Measurements from ENCODE around the gene TRMT1. TPM values are rescaled to one million over a fixed set of nuclear protein-coding genes. Genes with fewer than 3 reads are reported as not detected.

The TRMT1 gene
- polyA plus RNA-seq, 1 experiment: 30.8 TPM

GRCh38 chr19:13121551-13122274 lies 5.2 kb upstream of the TRMT1 start:
- no peak overlapping the region for H3K4me3 ChIP-seq (ENCODE audit: low read depth, low read length)
- DNase-seq (ENCODE audit: low read depth): no peak

GRCh38 chr19:13120817-13121216 lies 4.3 kb upstream of the TRMT1 start:
- no peaks in the 10 kb centered on the region for H3K27me3 ChIP-seq (ENCODE audit: control insufficient read depth, insufficient read depth, low read length)
- no peak for DNase-seq (ENCODE audit: low read depth)
- peaks cover 7% of the 10 kb centered on the region for H3K36me3 ChIP-seq (ENCODE audit: control insufficient read depth, insufficient read depth, low read length)
- POLR2A ChIA-PET: interaction anchor here (0.7 kb wide), 1 partner anchor 66 kb away, joined by 9 read pairs; no protein-coding TSS in a partner anchor
- CTCF ChIA-PET: interaction anchor here (0.5 to 2.3 kb wide), 4 partner anchors 10 to 195 kb away, joined by 3 to 10 read pairs (median 6); partner anchors contain the start of genes IER2 and STX10
- no peak overlapping the region for H3K4me3 ChIP-seq (ENCODE audit: low read depth, low read length)
- no peak for TF ChIP-seq CTCF (IDR thresholded peaks at IDR 0.05; ENCODE audit: insufficient read depth, low read depth, low read length)

More at GRCh38 chr19:13121551-13122274, 5.2 kb upstream of the TRMT1 start:
- CTCF ChIA-PET: interaction anchor here (0.5 kb wide), 1 partner anchor 196 kb away, joined by 3 read pairs; no protein-coding TSS in a partner anchor
- Histone ChIP-seq H3K36me3 (ENCODE audit: control insufficient read depth, insufficient read depth, low read length) (peaks cover 11% of the 10 kb centered on the region), H3K27me3 (ENCODE audit: control insufficient read depth, insufficient read depth, low read length) (no peaks in the 10 kb centered on the region)
- no peak for TF ChIP-seq CTCF (IDR thresholded peaks at IDR 0.05; ENCODE audit: insufficient read depth, low read depth, low read length)
- POLR2A ChIA-PET: no interaction called here

- no peak for DNase-seq (ENCODE audit: low read depth)
- POLR2A ChIA-PET: interaction anchor here (1.0 kb wide), 1 partner anchor 8 kb away, joined by 7 read pairs; no protein-coding TSS in a partner anchor
- CTCF ChIA-PET: interaction anchor here (1.1 to 2.3 kb wide), 6 partner anchors 11 to 155 kb away, joined by 4 to 10 read pairs (median 6); partner anchors contain the start of genes IER2 and STX10
- no peak for TF ChIP-seq CTCF (IDR thresholded peaks at IDR 0.05; ENCODE audit: insufficient read depth, low read depth, low read length)
- Histone ChIP-seq H3K4me3 (ENCODE audit: low read depth, low read length) (no peak overlapping the region), H3K27me3 (ENCODE audit: control insufficient read depth, insufficient read depth, low read length) (no peaks in the 10 kb centered on the region), H3K36me3 (ENCODE audit: control insufficient read depth, insufficient read depth, low read length) (peaks cover 9% of the 10 kb centered on the region)
These were observed 3.5 kb upstream of the TRMT1 start for GRCh38 chr19:13120031-13120430.

- Histone ChIP-seq H3K27me3 (ENCODE audit: control insufficient read depth, insufficient read depth, low read length) (no peaks in the 10 kb centered on the region), H3K36me3 (ENCODE audit: control insufficient read depth, insufficient read depth, low read length) (peaks cover 8% of the 10 kb centered on the region), H3K4me3 (ENCODE audit: low read depth, low read length) (peak overlapping the region; percentile 98)
- POLR2A ChIA-PET: interaction anchor here (1.0 kb wide), 1 partner anchor 8 kb away, joined by 7 read pairs; no protein-coding TSS in a partner anchor
- DNase-seq (ENCODE audit: low read depth): no peak
- CTCF ChIA-PET: interaction anchor here (1.1 to 2.3 kb wide), 6 partner anchors 11 to 154 kb away, joined by 4 to 10 read pairs (median 6); partner anchors contain the start of genes IER2 and STX10
- no peak for TF ChIP-seq CTCF (IDR thresholded peaks at IDR 0.05; ENCODE audit: insufficient read depth, low read depth, low read length)
These were observed 3.1 kb upstream of the TRMT1 start for GRCh38 chr19:13119627-13120026.

All from BJ (cell line).